LNCAP (cell line): ENCODE data around the gene CDC6.

Experiments used
- TF ChIP-seq, protein P1 (sequence below): fragments of 450-650 bp; IDR thresholded peaks from 2 replicates; pipeline ENCODE4 v1.5.1; 2017; ENCODE audit warnings: mild to moderate bottlenecking

The CDC6 gene

GRCh38 chr17:40291281-40291664 lies 3.6 kb downstream of the CDC6 start:
- TF ChIP-seq, protein P1, sequence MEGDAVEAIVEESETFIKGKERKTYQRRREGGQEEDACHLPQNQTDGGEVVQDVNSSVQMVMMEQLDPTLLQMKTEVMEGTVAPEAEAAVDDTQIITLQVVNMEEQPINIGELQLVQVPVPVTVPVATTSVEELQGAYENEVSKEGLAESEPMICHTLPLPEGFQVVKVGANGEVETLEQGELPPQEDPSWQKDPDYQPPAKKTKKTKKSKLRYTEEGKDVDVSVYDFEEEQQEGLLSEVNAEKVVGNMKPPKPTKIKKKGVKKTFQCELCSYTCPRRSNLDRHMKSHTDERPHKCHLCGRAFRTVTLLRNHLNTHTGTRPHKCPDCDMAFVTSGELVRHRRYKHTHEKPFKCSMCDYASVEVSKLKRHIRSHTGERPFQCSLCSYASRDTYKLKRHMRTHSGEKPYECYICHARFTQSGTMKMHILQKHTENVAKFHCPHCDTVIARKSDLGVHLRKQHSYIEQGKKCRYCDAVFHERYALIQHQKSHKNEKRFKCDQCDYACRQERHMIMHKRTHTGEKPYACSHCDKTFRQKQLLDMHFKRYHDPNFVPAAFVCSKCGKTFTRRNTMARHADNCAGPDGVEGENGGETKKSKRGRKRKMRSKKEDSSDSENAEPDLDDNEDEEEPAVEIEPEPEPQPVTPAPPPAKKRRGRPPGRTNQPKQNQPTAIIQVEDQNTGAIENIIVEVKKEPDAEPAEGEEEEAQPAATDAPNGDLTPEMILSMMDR: no peak

GRCh38 chr17:40293363-40293762 lies 5.7 kb downstream of the CDC6 start:
- TF ChIP-seq, protein P1: no peak

DNA sequence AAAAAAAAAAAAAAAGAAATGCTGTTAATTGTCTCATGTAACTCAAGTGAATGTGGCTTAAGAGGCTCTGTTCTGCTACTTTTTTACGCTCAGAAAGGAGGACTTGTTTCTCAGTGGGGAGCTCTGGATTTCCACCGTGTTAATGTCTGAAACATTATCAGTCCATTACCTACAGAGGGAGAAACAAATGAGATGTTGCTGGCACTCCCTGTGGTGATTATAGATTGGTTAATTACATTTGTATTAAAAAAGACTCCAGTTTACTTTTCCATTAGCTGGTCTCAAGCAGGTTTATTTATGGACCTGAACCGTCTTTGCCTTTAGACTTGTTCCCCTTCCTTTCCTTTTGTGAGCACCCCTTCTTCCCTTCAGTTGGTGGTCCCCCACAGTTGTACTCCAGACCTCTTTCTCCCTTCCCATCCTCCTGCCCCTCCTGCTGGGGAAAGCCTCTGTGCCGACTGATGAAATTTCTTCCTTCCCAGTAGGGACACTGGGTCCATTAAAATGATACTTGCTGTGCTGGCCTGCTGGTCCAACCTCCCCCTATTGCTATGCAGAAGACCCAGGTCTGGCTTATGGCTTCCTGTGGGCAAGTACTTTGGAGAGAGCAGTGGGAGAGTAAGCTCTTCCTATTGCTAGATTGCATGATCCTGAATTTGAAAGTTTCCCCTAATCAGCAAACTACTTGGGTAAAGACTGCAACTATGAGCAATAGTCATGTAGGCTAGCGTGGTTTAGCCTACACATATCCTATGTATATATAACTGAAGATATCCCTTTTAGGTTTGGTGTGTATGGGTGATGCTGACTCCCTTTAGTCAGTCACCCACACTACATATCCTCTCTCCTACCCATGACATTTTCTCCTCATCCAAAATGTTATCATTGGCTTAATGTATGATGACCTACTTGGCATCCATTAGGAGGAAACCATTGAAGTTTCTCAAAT lies 8.1 kb downstream of the CDC6 start:
- TF ChIP-seq, protein P1: no peak

- TF ChIP-seq, protein P1: no peak
Observed at GRCh38 chr17:40297511-40297910, 9.8 kb downstream of the CDC6 start.

DNA sequence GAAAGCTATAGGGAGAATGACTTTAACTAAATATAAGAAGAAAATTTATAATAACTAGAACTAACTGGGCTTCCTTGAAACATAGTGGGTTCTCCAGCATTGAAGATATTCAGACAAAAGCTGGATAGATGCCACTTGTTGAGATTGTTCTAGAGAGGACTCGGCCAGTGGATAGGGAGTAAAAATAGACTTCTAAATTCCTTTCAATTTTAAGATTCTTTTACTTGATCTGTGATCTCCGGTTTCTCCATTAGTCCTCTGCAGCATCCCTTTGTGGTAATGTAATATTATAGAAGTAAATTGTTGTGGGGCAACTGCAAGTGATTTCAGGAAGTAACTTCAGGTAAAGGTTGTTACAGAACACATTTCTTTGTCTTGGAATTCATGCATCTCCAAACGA lies 11.0 kb downstream of the CDC6 start:
- TF ChIP-seq, protein P1: no peak

DNA sequence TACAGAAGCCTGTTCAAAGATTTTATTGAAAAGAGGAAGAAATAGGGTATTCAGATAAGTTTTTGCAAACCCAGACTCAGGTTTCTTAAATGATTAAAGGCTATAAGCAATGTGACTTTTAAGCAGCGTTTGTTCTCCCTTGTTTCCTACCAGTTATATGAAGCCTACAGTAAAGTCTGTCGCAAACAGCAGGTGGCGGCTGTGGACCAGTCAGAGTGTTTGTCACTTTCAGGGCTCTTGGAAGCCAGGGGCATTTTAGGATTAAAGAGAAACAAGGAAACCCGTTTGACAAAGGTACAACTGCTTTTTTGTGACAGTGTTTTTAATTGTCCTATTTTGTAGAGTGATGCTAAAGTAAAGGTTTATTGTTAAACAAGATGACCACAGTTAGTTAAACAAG lies 13.6 kb downstream of the CDC6 start:
- TF ChIP-seq, protein P1: peak; percentile 36; the same call in 1 of the 2 replicates

GRCh38 chr17:40303009-40303657 lies 15.5 kb downstream of the CDC6 start:
- TF ChIP-seq, protein P1: peak; percentile 69
